ENCODE results near the gene ADD2.

The ADD2 gene

DNA sequence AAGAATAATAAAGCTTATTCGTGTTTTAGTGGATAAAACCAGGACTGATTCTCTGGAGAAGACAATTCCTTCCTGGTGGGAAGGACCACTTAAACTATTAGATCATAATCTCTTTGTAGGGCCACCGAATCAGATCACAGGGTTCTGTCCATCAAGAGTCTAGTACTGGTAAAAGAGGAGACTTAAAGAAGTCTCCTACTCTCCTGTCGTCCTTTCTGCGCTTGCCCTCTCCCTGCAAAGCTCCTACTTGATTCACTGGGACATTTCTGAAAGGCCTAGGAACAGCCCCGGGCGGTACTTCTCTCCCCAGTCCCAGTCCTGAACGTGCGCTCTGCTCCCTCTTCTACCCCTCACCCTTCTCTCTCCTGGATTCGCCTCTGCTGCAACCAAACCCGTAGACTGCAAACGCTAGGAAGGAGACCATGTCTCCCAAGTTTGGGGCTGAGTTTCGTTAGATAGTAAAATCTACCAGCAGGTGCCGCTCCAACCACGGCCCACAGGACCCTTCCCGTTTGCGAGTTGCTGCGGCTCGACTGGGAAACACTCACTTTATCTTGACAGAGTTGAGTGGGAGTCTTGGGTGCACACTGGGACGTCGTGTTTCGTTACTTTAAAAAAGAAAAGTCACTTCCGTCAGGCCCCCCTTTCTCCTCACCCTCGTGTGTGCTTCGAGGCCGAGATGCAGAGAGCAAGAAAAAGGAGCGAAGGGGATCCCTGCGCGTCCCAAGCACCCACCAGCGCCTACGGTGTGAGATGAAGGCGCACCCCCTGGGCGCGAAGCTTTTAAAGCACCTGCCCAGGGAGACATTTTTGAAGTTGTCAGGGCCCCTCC, 21.5 kb upstream of the ADD2 start:
- Histone ChIP-seq H3K27me3 (ENCODE audit: control insufficient read depth, low read length) (peaks cover 18% of the 10 kb centered on the region), H3K9me2 (replicated peaks; ENCODE audit: control insufficient read depth, low read length) (no peaks in the 10 kb centered on the region), H3K36me3 (ENCODE audit: control insufficient read depth, low read length) (no peaks in the 10 kb centered on the region), H4K20me1 (ENCODE audit: control insufficient read depth, insufficient read depth, low read depth, low read length) (no peaks in the 10 kb centered on the region), H3K4me2 (ENCODE audit: low read length) (no peak overlapping the region), H3K9me3 (ENCODE audit: control insufficient read depth, insufficient read depth, low read length) (no peaks in the 10 kb centered on the region), H3K4me1 (ENCODE audit: control insufficient read depth, low read length) (no peaks in the 10 kb centered on the region), H3K79me2 (ENCODE audit: control insufficient read depth, low read length) (no peaks in the 10 kb centered on the region), H3K4me3 (ENCODE audit: low read length) (no peak overlapping the region), H3K27ac (ENCODE audit: low read depth, low read length) (no peak overlapping the region), H3F3A (ENCODE audit: control insufficient read depth, insufficient read depth) (no peaks in the 10 kb centered on the region)
- TF ChIP-seq EZH2phosphoT487 (IDR thresholded peaks at IDR 0.05; ENCODE audit: borderline replicate concordance, low read length): no peak
- TF ChIP-seq, protein P1, sequence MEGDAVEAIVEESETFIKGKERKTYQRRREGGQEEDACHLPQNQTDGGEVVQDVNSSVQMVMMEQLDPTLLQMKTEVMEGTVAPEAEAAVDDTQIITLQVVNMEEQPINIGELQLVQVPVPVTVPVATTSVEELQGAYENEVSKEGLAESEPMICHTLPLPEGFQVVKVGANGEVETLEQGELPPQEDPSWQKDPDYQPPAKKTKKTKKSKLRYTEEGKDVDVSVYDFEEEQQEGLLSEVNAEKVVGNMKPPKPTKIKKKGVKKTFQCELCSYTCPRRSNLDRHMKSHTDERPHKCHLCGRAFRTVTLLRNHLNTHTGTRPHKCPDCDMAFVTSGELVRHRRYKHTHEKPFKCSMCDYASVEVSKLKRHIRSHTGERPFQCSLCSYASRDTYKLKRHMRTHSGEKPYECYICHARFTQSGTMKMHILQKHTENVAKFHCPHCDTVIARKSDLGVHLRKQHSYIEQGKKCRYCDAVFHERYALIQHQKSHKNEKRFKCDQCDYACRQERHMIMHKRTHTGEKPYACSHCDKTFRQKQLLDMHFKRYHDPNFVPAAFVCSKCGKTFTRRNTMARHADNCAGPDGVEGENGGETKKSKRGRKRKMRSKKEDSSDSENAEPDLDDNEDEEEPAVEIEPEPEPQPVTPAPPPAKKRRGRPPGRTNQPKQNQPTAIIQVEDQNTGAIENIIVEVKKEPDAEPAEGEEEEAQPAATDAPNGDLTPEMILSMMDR (IDR thresholded peaks at IDR 0.05; ENCODE audit: low read depth, low read length, poor library complexity, severe bottlenecking): peak; percentile 36

DNA sequence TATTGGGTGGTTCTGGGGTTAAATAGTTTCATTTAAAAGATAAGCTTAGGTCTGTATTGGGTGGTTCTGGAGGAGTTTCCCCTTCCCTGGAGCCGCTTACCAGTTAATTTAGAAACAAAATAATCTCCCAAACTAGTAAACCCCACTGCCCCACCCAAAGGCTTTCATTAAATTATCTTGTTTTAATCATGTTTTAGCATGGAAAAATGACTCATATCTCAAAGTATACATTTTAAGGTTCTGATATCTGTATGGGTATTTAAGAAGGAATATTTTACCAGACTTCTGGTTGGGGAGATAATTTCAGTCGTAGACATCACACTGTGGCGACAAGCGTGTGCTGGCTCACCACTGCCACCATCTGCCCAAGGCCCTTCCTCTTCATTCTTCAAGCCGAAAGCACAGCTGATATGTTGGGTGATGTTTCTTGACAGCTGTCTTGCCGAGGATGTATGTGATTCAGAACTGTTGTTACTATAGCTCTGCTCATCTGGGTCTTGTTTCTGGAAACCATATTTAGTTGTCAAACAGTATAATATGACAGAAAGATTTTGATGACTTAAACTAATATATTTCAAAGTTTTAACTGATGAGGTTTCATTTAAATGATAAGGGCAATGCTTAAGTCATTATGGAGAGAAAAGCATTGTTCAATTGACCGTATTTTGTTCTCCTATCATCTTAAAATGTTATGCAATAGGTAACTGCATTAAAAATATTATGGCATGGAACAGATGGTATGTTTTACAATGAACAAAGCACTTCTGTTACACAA, 17.3 kb upstream of the ADD2 start:
- Histone ChIP-seq H3K27ac (ENCODE audit: low read depth, low read length) (no peak overlapping the region), H3K79me2 (ENCODE audit: control insufficient read depth, low read length) (no peaks in the 10 kb centered on the region), H3K9me2 (replicated peaks; ENCODE audit: control insufficient read depth, low read length) (no peaks in the 10 kb centered on the region), H3K36me3 (ENCODE audit: control insufficient read depth, low read length) (no peaks in the 10 kb centered on the region), H3K4me1 (ENCODE audit: control insufficient read depth, low read length) (no peaks in the 10 kb centered on the region), H3K27me3 (ENCODE audit: control insufficient read depth, low read length) (peaks cover 18% of the 10 kb centered on the region), H3K4me3 (ENCODE audit: low read length) (no peak overlapping the region), H3K9me3 (ENCODE audit: control insufficient read depth, insufficient read depth, low read length) (no peaks in the 10 kb centered on the region), H4K20me1 (ENCODE audit: control insufficient read depth, insufficient read depth, low read depth, low read length) (no peaks in the 10 kb centered on the region), H3K4me2 (ENCODE audit: low read length) (no peak overlapping the region), H3F3A (ENCODE audit: control insufficient read depth, insufficient read depth) (no peaks in the 10 kb centered on the region)
- TF ChIP-seq, protein P1 (IDR thresholded peaks at IDR 0.05; ENCODE audit: low read depth, low read length, poor library complexity, severe bottlenecking): peak; percentile 61
- no peak for TF ChIP-seq EZH2phosphoT487 (IDR thresholded peaks at IDR 0.05; ENCODE audit: borderline replicate concordance, low read length)

DNA sequence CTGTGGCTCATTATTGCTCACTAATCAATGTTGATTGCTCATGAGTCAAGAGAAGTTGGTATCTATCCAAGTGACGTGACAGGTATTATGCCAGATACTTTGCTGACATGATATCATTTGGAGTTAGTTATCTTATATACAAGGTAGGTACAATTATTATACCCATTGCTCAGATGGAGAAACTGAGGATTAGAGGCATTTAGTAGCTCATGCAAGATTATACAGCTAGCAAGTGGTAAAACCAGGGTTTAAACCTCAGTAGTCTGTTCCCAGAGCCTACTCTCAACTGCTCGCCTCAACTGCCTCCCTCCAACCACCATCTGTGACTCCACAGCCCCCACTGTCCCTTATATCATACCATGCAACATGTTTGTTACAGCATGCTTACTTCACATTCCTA, 16.3 kb upstream of the ADD2 start:
- Histone ChIP-seq H4K20me1 (ENCODE audit: control insufficient read depth, insufficient read depth, low read depth, low read length) (no peaks in the 10 kb centered on the region), H3K79me2 (ENCODE audit: control insufficient read depth, low read length) (no peaks in the 10 kb centered on the region), H3K4me2 (ENCODE audit: low read length) (no peak overlapping the region), H3K9me3 (ENCODE audit: control insufficient read depth, insufficient read depth, low read length) (no peaks in the 10 kb centered on the region), H3K27ac (ENCODE audit: low read depth, low read length) (no peak overlapping the region), H3F3A (ENCODE audit: control insufficient read depth, insufficient read depth) (no peaks in the 10 kb centered on the region), H3K4me3 (ENCODE audit: low read length) (no peak overlapping the region), H3K36me3 (ENCODE audit: control insufficient read depth, low read length) (no peaks in the 10 kb centered on the region), H3K4me1 (ENCODE audit: control insufficient read depth, low read length) (no peaks in the 10 kb centered on the region), H3K9me2 (replicated peaks; ENCODE audit: control insufficient read depth, low read length) (no peaks in the 10 kb centered on the region), H3K27me3 (ENCODE audit: control insufficient read depth, low read length) (peaks cover 16% of the 10 kb centered on the region)
- TF ChIP-seq, protein P1 (IDR thresholded peaks at IDR 0.05; ENCODE audit: low read depth, low read length, poor library complexity, severe bottlenecking): no peak
- no peak for TF ChIP-seq EZH2phosphoT487 (IDR thresholded peaks at IDR 0.05; ENCODE audit: borderline replicate concordance, low read length)

Measured in DOHH2 (cell line).